ENCODE results near the gene NXN. TPM values are rescaled to one million over a fixed set of nuclear protein-coding genes. Genes with fewer than 3 reads are reported as not detected.

Gene NXN
- total RNA-seq, 2 donors from 2014 or later: 0.37 to 0.95 TPM

Other genes starting within 250 kb of the NXN start
- 10 to 100 TPM; 15.0 to 22.0 TPM for gene TLCD3A, start 247.2 kb downstream of the NXN start, total RNA-seq
- 10 to 100 TPM; 40.7 to 54.4 TPM for gene GEMIN4, start 227.5 kb downstream of the NXN start, total RNA-seq
- gene GLOD4, start 197.5 kb downstream of the NXN start, total RNA-seq: 10 to 100 TPM; 41.5 to 59.0 TPM
- 10 to 100 TPM; 19.9 to 30.0 TPM for gene MRM3, start 197.4 kb downstream of the NXN start, total RNA-seq
- 10 to 100 TPM in 1 of 2 donors, 1 to 10 TPM in 1; 6.6 to 12.9 TPM for gene TIMM22, start 17.4 kb upstream of the NXN start, total RNA-seq
- gene ABR, start 200.2 kb upstream of the NXN start, total RNA-seq: 10 to 100 TPM; 71.4 to 87.2 TPM

All from activated T-helper 17 cell treated with anti-CD3 and anti-CD28 coated beads, Interleukin-2, amount 50 U/mL, for 72 hours (primary cell).